Stimulated activated CD8-positive, alpha-beta memory T cell treated with anti-CD3 and anti-CD28 coated beads, Interleukin-7, amount 100 ng/mL, for 48 hours (primary cell): ENCODE results near the gene LYRM4.
"Not testable (repeated sequence)": the region's sequence is repeated elsewhere in the genome, so short reads cannot be mapped to it uniquely, and the experiment has no call there.

ENCODE experiments used
- DNase-seq, 2 donors: peaks; one replicate each; pipeline ENCODE4 v3.0.0-alpha.2; 2020; ENCODE audit warnings: low read depth in 1 of 2; ENCODE audit errors: extremely low read depth in 1 of 2

Gene LYRM4

GRCh38 chr6:5125152-5126006, 135.4 kb downstream of the LYRM4 start:
- DNase-seq, result no peak

GRCh38 chr6:5124526-5124925, 136.2 kb downstream of the LYRM4 start:
- DNase-seq, result no peak

- DNase-seq, result no peak
These were observed 137.2 kb downstream of the LYRM4 start for GRCh38 chr6:5123296-5124143.

GRCh38 chr6:5122504-5123112, 138.1 kb downstream of the LYRM4 start:
- no peak for DNase-seq

GRCh38 chr6:5121956-5122355, 138.8 kb downstream of the LYRM4 start:
- DNase-seq, result no peak

- DNase-seq, result no peak
These were observed 139.3 kb downstream of the LYRM4 start for GRCh38 chr6:5121479-5121878.

- not testable (repeated sequence) for DNase-seq
These were observed 140.2 kb downstream of the LYRM4 start for GRCh38 chr6:5120543-5120942.

- no peak for DNase-seq
These were observed 140.7 kb downstream of the LYRM4 start for GRCh38 chr6:5120011-5120410.

GRCh38 chr6:5119090-5119951, 141.4 kb downstream of the LYRM4 start:
- DNase-seq, result no peak

GRCh38 chr6:5116243-5116991, 144.3 kb downstream of the LYRM4 start:
- no peak for DNase-seq

GRCh38 chr6:5115168-5115567, 145.6 kb downstream of the LYRM4 start:
- no peak for DNase-seq

- DNase-seq, result no peak
These were observed 147.7 kb downstream of the LYRM4 start for GRCh38 chr6:5113096-5113495.

GRCh38 chr6:5112066-5112799, 148.5 kb downstream of the LYRM4 start:
- no peak for DNase-seq

GRCh38 chr6:5111626-5112025, 149.1 kb downstream of the LYRM4 start:
- no peak for DNase-seq

- DNase-seq, result no peak
These were observed 150.5 kb downstream of the LYRM4 start for GRCh38 chr6:5110246-5110645.

GRCh38 chr6:5109436-5109835, 151.3 kb downstream of the LYRM4 start:
- DNase-seq, result no peak

- no peak for DNase-seq
These were observed 152.1 kb downstream of the LYRM4 start for GRCh38 chr6:5108536-5109150.

- no peak for DNase-seq
These were observed 152.7 kb downstream of the LYRM4 start for GRCh38 chr6:5108068-5108467.

GRCh38 chr6:5107341-5107740, 153.4 kb downstream of the LYRM4 start:
- DNase-seq, result no peak
